Measurements from ENCODE around the gene NAMPT. TPM values are rescaled to one million over a fixed set of nuclear protein-coding genes. Genes with fewer than 3 reads are reported as not detected.

Gene NAMPT
- 164 and 1,292 TPM in 2 replicates for total RNA-seq

GRCh38 chr7:106284714-106285050, at the start of gene NAMPT:
NAMPT (minus strand) TSS chr7:106284983; CDS start chr7:106284884, 99 bp downstream.

Small RNA genes lying within 50 kb of the gene (small RNA-seq; reads per million reads assigned to genes)
- gene RNU6-392P (ENCODE audit: low replicate concordance): not detected

Other genes starting within 250 kb of the NAMPT start
- 37.4 and 49.1 TPM in 2 replicates for gene SYPL1, start 172.7 kb downstream of the NAMPT start, total RNA-seq

All from placental pericyte (primary cell).